Measurements from ENCODE around the gene KLHDC7A. TPM values are rescaled to one million over a fixed set of nuclear protein-coding genes. Genes with fewer than 3 reads are reported as not detected.
"Not testable (repeated sequence)": the region's sequence is repeated elsewhere in the genome, so short reads cannot be mapped to it uniquely, and the experiment has no call there.

KLHDC7A gene
- 1.2 TPM for total RNA-seq (ENCODE audit: insufficient read depth, low replicate concordance)

DNA sequence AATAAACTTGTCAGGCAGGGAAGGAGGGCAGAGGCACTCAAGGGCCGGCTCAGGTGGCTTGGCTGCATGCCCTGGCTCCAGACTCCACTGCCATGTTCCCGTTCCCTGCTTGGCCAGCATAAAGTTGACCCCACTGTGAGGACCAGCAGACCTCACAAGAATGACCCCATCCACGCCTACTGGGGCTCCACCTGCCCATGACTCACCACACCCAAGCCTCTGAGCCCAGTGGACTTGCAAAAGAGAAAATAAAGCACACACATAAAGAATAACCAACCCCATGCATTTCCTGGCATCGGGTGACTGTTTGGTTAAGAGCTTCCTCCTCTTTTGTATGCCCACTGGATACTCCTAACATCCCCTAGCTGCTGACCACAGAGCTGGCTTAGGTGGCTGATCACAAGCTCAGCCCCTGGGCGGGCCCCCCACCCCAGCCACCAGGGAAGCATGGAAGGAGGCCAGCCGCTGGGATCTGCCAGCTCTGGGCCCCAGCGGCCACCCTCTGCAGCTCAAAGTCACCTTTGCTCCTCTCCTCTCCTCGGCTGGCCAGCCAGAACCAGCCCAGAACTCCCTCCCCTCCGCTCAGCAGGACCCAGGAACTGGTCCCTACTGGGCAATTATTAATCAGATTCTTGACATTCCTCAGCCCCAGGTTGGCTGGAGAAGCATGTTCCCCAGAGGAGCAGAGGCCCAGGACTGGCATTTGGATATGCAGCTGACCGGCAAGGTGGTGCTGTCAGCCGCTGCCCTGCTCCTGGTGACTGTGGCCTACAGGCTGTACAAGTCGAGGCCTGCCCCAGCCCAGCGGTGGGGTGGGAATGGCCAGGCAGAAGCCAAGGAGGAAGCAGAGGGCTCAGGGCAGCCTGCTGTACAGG lies at the start of gene KLHDC7A:
Gene KLHDC7A (plus strand): TSS at position 616 of the 875 bp plus-strand sequence. CDS start 52 bp downstream, at position 668.
- peak; percentile 9 for DNase-seq (ENCODE audit: low spot score)

DNA sequence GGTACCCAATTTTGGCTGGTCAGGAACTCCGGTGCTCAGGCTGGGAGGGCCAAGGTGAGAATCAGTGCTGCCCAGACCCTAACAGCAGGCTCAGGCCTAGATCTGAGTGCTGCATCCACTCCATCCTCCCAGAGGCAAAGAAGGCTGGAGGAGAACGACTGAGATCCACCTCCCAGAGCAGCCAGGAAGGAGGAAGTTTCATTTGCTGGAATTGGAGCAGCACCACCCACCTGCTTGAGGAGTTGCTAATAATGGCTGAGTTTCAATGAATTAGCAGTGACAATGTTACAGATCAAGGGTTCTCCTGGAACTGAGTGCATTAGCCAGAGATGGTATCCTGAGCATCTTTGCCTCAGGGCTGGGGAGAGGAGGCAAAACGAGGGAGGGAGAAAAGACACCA lies 46.7 kb upstream of the KLHDC7A start:
- no peak for DNase-seq (ENCODE audit: low spot score)

DNA sequence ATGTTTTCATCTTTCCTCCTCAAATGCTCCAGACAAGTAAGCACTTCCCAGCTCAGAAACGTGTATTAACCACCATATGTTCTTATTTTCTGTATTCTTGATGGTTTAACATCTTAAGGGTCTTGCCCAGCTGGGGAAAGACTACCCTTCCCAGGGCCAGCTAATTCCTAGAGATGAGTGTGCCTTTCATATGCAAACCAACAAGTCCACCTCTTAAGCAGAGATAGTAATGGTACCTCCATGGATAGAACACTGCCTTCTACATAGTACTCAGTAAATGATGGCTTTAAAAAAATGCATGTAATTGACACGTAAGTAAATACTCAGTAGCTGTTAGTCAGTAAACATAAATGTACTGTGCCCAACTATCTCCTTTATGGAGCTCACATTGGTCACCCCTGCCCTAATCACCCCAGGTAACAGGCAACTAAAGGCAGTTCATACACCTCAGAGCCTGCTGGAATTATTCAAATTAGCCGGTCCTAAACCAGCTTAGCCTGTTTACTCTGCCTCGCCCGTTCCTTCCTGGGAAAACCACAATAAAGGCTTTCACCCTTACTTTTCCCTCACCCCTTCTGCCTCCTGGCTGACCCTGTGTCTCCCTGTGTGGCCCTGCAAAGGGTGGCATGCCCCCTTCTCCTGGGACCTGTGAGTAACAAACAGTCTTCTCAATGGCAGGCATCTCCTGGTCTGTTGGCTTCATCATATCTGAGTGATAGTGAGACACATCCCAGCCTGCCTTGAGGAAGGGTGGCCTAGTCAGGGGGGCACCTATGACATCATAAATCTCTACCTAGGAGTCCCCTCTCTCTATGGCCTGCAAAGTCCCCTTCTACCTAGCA lies 40.1 kb upstream of the KLHDC7A start:
- DNase-seq (ENCODE audit: low spot score): no peak

DNA sequence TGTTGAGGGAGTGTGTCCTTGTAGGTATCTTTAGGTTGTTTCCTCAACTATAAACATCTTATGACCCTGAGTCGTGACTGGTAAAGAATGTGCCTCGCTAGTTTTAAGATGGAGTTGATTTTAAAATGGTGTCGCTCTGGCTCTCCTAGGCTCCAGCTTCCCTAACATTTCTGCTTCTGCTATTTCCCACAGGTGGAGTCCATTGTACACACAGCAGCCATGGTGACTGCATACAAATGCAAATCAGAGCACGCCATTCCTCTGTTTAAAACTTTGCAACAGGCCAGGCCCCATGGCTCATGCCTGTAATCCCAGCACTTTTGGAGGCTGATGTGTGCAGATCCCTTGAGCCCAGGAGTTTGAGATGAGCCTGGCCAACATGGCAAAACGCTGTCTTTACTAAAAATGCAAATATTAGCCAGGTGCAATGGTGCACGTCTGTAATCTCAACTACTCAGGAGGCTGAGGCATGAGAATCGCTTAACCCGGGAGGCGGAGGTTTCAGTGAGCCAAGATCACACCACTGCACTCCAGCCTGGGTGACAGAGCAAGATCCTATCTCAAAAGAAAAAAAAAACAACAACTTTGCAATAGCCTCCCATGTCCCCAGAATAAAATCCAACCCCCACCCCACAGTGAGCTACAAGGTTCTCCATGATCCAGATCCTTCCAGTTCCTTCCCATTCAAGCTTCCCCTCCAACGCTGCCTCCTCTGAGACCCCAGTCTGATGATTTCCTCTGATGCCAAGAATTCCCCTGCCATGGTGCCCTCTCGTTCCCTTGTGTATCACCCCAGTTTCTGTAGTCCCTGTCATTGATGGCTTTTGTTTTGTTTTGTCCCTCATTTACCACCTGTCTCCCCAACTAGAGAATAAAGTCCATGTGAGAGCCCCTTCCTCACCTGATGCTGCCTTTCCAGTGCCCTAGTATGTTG lies 36.9 kb upstream of the KLHDC7A start:
- DNase-seq (ENCODE audit: low spot score): peak; percentile 60

DNA sequence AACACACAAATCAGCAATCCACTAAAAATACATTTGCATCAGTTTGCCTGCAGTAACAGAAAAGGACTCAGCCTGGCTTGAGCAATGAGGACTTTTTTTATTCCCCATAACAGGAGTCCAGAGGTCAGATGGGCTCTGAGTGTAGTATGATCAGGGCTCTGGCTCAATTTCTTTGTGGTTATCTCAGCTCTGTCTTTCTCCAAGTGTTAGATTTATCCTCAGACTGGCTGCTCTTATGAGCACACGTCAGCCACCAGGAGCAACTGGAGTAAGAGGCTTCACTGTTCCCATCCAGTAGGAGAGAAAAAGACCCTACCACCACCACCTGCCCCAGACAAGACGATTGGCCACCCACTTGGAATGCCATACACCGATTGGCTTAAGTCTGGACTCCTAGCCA lies 36.2 kb upstream of the KLHDC7A start:
- peak; percentile 75 for DNase-seq (ENCODE audit: low spot score)

DNA sequence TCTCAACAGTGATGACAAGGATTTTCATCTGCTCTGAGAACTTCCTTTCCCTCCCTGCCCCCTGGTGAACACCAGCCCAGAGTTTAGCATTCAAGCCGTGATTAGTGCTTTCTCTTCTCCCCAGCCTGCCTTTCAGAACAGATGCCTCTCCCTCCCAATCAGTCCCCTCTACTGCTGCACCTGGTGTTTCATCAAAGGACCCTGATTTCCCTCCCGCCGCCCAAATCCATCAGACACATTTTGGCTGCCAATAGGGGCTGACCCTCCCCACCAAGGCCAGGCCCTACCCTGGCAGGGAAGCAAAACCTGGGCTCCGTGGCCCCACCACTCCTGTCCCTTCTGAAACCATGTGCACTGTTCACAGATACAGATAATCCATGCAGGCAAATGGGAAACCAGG lies 34.0 kb upstream of the KLHDC7A start:
- peak; percentile 36 for DNase-seq (ENCODE audit: low spot score)

DNA sequence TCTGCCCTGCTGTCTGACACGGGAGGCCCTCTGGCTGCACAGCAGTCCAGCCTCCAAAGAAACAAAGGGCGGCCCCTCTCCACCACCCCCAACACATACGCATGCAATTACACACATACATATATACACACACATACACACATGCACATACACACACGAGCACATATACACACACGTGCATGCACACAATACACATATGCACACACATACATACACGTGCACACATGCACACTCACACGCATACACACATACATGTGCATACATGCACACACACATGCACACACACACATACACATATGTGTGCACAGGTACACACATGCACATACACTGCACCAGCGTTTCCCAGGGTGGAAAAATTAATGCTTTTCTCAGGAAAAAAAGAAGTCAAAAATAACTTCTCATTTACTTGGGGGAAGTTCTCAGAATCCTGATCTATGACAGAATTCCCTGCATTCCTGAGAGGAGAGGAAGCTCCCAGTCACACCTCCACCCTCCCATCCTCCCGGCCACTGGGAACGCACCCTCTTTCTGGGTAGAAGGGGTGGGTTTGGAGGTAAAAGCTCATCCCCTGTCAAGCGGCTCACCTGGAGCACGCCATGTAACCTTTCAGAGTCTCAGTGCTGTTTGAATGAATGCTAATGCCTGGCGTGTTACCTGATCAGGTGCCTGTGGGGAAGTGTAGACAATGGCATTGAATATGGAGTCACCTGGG lies 33.1 kb upstream of the KLHDC7A start:
- no peak for DNase-seq (ENCODE audit: low spot score)

DNA sequence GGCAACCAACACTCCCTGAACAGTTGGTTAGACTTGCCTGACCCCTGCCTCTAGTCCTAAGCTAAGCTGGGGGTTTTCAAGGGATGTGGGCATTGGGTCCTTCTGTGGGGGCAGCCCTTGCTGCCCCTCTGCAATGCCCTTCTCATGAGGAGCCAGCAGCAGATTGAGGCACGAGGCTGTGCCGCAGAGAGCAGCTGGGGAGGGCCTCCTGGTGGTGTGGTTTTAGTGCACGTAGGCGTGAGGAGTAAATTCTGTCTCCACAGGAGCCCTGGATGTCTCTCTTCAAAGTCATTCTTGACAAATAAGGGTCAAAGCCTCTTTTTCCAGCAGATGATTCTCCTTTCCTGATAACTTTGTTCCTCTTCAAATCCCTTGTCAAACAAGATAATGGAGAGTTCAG lies 31.8 kb upstream of the KLHDC7A start:
- no peak for DNase-seq (ENCODE audit: low spot score)

DNA sequence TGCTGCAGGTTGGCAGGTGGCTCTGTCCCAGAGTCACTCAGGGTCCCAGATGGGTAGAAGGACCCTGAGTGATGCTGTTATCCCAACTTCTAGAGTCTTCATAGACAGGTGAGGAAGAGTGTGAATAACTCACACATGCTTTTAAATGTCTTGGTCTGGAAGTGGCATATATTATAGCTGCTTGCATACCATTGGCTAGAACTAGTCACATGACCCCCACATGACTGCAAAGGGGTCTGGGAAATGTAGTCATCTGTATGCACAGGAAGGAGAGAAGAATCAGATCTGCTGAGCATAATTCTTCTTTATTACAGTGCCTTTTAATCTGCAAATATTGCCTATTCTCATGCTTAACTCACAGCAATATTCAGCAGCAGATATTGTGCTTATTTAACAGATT lies 28.2 kb upstream of the KLHDC7A start:
- no peak for DNase-seq (ENCODE audit: low spot score)

DNA sequence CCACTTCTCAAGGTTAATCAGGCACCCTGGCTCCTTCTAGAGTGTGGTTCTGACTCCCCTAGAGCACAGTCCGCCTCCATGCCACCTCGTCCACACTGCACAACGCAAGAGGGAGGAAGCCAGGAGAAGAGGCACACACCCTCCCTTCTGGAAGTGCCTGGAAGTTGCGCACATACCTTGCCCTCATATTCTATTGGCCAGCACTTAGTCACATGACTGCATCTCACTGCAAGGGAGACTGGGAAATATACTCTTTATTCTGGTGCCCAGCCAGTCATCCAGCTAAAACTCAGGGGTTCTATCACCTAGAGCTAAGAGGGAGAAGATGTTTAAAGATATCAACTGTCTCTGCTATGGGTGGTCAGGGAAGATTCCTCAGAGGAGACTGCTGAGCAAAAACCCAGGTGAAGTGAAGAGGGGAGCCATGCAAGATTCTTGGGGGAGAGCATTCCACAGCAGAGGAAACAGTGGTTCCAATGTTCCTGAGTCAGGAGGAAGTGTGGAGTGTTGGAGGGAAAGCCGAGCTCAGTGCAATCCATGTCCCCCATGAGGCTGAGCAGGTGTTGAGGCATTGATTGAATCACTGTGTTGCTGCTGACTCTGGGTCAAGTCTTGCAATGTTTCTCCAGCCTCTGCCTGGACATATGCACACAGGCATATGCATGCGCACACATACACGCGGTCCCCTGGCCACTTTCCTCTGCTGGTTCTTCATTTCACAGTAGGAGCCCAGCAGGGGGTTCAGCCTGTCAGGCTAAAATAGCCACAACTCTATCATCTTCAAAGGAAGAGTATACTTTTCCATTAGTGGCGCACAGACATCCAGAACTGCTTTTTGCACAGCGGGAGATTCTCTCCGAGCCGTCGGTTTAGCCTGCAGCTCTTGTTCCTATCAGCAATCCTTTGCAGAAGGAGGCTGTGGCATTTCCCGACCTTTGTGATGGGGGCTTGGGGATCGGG lies 22.3 kb upstream of the KLHDC7A start:
- DNase-seq (ENCODE audit: low spot score): no peak

DNA sequence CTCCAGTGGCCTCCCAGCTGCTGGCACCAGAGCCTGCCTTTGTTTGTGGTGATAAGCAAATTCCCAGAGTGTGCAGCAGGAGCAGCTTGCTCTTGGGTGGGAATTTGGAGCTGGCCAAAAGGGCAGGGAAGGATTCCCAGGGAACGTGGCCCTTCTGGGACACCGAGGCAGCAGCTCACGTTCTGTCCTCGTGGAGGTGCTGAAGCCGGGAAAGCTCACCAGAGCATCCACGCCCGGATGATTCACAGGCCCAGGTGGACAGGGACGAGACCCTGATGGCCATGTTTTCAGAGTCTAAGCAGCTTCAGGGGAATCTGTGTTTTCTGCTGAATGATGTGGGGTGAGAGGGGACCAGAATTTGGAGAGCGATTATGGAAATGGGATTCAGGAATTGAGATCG lies 19.1 kb upstream of the KLHDC7A start:
- no peak for DNase-seq (ENCODE audit: low spot score)

DNA sequence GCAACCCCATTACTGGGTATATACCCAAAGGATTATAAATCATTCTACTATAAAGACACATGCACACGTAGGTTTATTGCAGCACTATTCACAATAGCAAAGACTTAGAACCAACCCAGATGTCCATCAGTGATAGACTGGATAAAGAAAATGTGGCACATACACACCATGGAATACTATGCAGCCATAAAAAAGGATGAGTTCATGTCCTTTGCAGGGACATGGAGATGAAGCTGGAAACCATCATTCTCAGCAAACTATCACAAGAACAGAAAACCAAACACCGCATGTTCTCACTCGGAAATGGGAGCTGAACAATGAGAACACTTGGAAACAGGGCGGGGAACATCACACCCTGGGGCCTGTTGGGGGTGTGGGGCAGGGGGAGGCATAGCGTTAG lies 18.2 kb upstream of the KLHDC7A start:
- not testable (repeated sequence) for DNase-seq (ENCODE audit: low spot score)

DNA sequence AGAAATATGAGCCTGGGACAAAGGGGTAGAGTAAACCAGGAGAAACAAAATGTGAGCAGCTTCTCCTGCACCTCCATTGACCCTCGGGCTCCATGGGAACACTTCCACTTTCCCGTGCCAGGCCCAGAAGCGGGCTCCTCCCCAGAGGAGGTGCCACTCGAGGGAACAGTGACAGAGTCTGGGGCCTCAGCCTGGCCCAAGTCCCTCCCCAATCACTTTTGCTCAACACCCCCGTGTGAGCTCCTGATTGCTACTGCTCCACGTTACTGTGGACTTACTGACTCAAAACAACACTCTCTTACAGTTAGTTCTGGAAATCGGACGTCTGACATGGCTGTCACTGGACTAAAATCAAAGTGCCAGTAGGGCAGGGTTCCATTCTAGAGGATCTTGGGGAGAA lies 17.7 kb upstream of the KLHDC7A start:
- DNase-seq (ENCODE audit: low spot score): no peak

DNA sequence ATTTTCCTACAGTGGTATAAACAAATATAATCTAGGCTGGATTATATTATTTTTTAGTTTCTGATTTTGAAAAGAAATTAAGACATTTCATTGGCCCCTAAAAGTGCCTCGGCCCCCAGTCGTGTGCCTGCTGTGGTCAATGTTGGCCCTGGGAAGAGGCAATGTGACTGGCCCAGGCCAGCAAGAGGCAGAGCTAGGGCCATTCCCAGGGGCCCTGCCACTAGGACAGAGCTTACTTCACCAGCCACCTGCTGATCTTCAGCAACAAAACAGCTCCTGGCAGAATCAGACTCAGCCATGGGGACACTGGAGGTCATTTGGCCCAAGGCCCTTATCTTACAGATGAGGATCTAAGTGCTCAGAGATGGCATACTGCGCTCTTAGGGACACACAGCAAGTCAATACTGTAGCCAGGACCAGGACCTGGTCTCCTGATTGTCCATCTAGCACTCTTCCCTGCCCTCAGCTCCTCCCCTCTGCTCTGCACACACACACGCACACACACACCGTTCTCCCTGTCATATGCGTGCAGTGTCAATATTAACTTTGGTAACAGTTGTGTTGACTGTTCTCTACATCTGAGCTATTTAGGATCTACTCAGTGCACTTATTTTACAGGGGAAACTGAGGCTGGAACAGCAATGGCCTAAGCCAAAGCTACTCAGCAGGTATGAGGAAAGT lies 16.6 kb upstream of the KLHDC7A start:
- DNase-seq (ENCODE audit: low spot score): no peak

DNA sequence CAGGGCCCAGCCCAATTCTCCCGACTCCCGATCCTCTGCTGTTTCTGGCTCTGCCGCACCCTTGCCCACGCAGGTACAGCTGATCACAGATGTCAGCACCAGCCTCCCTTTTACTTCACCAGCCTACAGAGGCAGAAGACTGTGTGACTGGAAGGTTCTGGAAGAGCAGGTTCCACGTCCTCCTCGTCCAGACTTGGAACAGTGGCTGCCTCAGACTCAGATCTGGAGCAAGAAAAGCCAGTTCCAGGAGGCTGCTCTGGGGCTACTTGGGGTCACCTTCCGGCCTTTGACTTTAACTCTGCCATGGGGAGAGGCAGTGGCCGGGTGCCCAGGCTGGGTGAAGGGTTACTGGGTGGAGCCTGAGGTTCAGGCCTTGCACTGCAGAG lies 16.1 kb upstream of the KLHDC7A start:
- DNase-seq (ENCODE audit: low spot score): no peak

DNA sequence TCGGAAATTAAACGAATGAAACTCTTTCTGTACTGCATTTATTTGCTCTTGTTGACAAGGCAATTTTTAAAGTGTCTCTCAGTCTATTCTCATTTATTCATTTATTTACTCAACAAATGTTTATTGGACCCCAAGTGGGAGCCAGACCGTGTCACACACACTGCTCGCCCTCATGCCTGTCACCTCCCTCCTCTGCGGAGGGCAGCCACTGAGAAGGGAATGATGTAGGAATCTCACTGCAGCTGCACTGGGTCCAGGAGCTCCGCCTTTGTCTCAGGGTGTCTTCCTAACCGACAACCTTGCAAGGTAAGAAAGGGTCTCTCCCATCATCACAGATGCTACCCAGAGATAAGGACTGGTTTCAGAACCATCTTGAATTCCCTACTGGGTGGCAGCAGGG lies 14.1 kb upstream of the KLHDC7A start:
- DNase-seq (ENCODE audit: low spot score): no peak

DNA sequence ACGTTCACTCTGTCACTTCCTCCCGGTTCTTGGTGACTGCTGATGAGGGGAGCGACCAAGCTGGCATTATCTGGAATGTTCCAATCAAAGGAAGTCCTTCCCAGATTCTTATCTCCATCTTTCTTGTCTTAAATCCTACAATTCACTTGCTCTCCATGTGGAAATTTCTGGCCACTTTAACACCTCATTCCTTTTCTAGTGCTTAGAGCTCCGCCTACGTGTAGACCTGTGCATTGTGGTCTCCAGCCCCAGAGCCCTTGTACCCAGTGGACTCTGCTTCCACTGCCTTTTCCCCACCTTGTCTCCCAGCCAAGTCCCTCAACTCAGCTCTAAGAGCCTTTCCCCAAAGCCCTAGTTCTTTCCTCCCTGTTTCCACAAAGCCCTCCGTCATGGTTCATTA lies 12.2 kb upstream of the KLHDC7A start:
- no peak for DNase-seq (ENCODE audit: low spot score)

DNA sequence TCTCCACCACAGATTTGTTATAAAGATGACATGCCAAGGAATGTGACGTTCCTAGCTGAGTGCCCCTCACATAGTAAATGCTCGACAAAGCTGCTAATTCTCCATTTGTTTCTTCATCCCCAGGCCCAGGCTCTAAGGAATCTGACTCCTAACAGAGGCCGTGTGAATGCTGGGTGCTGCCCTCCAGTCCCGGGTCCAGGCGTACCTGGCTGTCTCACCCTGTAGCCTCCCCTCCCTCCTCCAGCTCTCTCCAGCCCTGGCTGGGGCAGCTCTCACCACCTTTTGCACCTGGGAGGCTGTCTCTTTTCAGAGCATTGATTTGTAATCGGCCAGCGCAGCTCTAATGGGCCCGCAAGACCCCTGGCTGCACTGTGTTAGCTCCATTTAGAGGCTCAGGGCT lies 11.2 kb upstream of the KLHDC7A start:
- DNase-seq (ENCODE audit: low spot score): no peak

DNA sequence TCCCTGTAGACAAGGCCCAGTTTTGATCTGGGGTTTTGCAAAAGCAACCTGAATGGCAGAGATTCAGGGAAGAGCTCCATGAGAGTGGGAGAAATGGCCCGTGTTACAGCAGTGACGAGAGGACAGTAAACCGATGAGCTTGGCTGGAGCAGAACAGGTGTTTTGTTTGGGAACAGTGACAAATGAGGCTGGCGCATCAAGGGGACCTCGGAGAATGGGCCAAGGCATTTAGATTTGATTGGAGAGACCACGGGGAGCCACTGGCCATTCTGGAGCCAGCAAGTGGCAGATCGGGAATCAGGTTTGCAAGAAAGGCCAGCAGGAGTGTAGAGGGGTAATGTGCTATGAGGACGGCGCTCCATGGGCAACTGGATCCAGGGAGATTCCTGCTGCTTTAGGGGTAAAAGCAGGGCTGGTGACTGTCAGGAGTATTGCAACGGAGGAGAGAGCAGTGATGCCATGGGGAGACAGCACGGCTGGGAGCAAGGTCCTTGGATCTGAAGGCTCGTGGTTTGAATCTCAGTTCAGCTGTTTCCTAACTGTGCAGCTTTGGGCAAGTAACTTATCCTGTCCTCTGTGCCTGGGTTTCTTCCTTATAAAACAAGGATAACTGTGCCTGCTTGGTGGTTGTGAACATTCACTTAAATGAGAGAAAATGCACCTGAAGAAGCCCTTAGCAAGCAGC lies 9.9 kb upstream of the KLHDC7A start:
- DNase-seq (ENCODE audit: low spot score): no peak
